ENCODE data around the gene GLOD4. TPM values are rescaled to one million over a fixed set of nuclear protein-coding genes. Genes with fewer than 3 reads are reported as not detected.

Gene GLOD4
- total RNA-seq, 1 donor from 2014 or later: 80.1 TPM

GRCh38 chr17:814371-814770, 32.3 kb upstream of the GLOD4 start:
- Mint-ChIP-seq H3K27me3 (ENCODE audit: unreplicated experiment) (peaks cover 15% of the 10 kb centered on the region), H3K4me1 (ENCODE audit: low read depth, unreplicated experiment) (peaks cover 28% of the 10 kb centered on the region), H3K27ac (ENCODE audit: unreplicated experiment) (no peak overlapping the region), H3K36me3 (ENCODE audit: unreplicated experiment) (no peaks in the 10 kb centered on the region), H3K9me3 (ENCODE audit: unreplicated experiment) (peaks cover 21% of the 10 kb centered on the region), H3K4me3 (ENCODE audit: unreplicated experiment) (no peak overlapping the region)
- no peak for DNase-seq
- no peak for TF ChIP-seq CTCF (IDR thresholded peaks at IDR 0.05; ENCODE audit: partially characterized antibody, unreplicated experiment)

GRCh38 chr17:812638-813204, 30.6 kb upstream of the GLOD4 start:
- no peak overlapping the region for H3K4me3 Mint-ChIP-seq (ENCODE audit: unreplicated experiment)
- no peaks in the 10 kb centered on the region for H3K36me3 Mint-ChIP-seq (ENCODE audit: unreplicated experiment)
- DNase-seq: no peak
- H3K4me1 Mint-ChIP-seq (ENCODE audit: low read depth, unreplicated experiment): peaks cover 27% of the 10 kb centered on the region
- TF ChIP-seq CTCF (IDR thresholded peaks at IDR 0.05; ENCODE audit: partially characterized antibody, unreplicated experiment): no peak
- peaks cover 16% of the 10 kb centered on the region for H3K27me3 Mint-ChIP-seq (ENCODE audit: unreplicated experiment)
- peak overlapping the region; percentile 4 for H3K27ac Mint-ChIP-seq (ENCODE audit: unreplicated experiment)
- peaks cover 24% of the 10 kb centered on the region for H3K9me3 Mint-ChIP-seq (ENCODE audit: unreplicated experiment)

- Mint-ChIP-seq H3K27ac (ENCODE audit: unreplicated experiment) (peak overlapping the region; percentile 23), H3K4me3 (ENCODE audit: unreplicated experiment) (peak overlapping the region; percentile 44), H3K9me3 (ENCODE audit: unreplicated experiment) (peaks cover 21% of the 10 kb centered on the region), H3K27me3 (ENCODE audit: unreplicated experiment) (peaks cover 14% of the 10 kb centered on the region), H3K36me3 (ENCODE audit: unreplicated experiment) (no peaks in the 10 kb centered on the region), H3K4me1 (ENCODE audit: low read depth, unreplicated experiment) (peaks cover 26% of the 10 kb centered on the region)
- DNase-seq: no peak
- no peak for TF ChIP-seq CTCF (IDR thresholded peaks at IDR 0.05; ENCODE audit: partially characterized antibody, unreplicated experiment)
Measured at GRCh38 chr17:811051-811784, 29.1 kb upstream of the GLOD4 start.

- Mint-ChIP-seq H3K36me3 (ENCODE audit: unreplicated experiment) (no peaks in the 10 kb centered on the region), H3K27me3 (ENCODE audit: unreplicated experiment) (peaks cover 13% of the 10 kb centered on the region), H3K9me3 (ENCODE audit: unreplicated experiment) (peaks cover 23% of the 10 kb centered on the region), H3K4me1 (ENCODE audit: low read depth, unreplicated experiment) (peaks cover 31% of the 10 kb centered on the region), H3K27ac (ENCODE audit: unreplicated experiment) (no peak overlapping the region), H3K4me3 (ENCODE audit: unreplicated experiment) (no peak overlapping the region)
- no peak for DNase-seq
- no peak for TF ChIP-seq CTCF (IDR thresholded peaks at IDR 0.05; ENCODE audit: partially characterized antibody, unreplicated experiment)
Measured at GRCh38 chr17:807523-808294, 25.6 kb upstream of the GLOD4 start.
